ENCODE results near the gene NFKBIE. TPM values are rescaled to one million over a fixed set of nuclear protein-coding genes. Genes with fewer than 3 reads are reported as not detected.

NFKBIE gene
- polyA plus RNA-seq, 1 donor (not counting 4 experiments of a cell fraction or from before 2014, with no cell fraction given) = 7.3 TPM

DNA sequence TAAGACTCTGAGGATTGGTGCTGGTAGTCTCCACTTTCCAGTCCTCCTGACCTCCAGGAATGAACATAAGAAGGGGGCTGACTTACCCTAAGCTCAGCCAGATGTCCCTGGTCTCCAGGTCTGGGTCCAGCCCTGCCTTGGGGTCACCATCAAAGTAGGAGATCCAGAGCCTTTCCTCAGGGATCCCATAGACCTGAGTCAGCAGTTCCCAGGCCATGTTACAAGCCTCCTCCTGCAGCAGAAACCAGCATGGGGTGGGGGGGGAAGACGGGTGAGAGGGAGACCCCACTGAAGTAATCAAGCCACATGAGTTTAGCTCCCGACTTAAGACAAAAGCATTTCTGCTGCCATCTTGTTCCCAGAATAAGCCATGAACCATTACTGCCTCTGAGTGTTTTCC lies 46.0 kb upstream of the NFKBIE start:
- Histone ChIP-seq H4K20me1 (ENCODE audit: control insufficient read depth, extremely low read depth, insufficient read depth, low read length) (no peaks in the 10 kb centered on the region), H3K9me3 (ENCODE audit: control insufficient read depth, low read depth, low read length) (no peaks in the 10 kb centered on the region), H3K4me1 (ENCODE audit: control insufficient read depth, extremely low read depth, insufficient read depth, low read length) (peaks cover 19% of the 10 kb centered on the region), H3K9ac (ENCODE audit: control insufficient read depth, extremely low read depth, insufficient read depth, low read length) (no peak overlapping the region), H3K36me3 (ENCODE audit: control insufficient read depth in 2 of 2, extremely low read depth in 1 of 2, insufficient read depth in 2 of 2, low read length in 2 of 2) (peaks cover 16 to 27% of the 10 kb centered on the region in 2 experiments), H3K4me2 (ENCODE audit: control insufficient read depth, extremely low read depth, insufficient read depth, low read depth, low read length) (no peak overlapping the region), H3K79me2 (ENCODE audit: control insufficient read depth, insufficient read depth, low read length) (peaks cover 12% of the 10 kb centered on the region), H2AFZ (ENCODE audit: control insufficient read depth, low read length) (no peak overlapping the region), H3K27me3 (ENCODE audit: control insufficient read depth, extremely low read depth, insufficient read depth, low read length) (no peaks in the 10 kb centered on the region), H3K27ac (ENCODE audit: control insufficient read depth, insufficient read depth, low read length) (no peak overlapping the region), H3K4me3 (ENCODE audit: control insufficient read depth in 2 of 3, extremely low read depth in 1 of 3, insufficient read depth in 2 of 3, low read depth in 1 of 3, low read length in 3 of 3) (no peak overlapping the region), H3K9me1 (ENCODE audit: control insufficient read depth, extremely low read depth, insufficient read depth, low read length) (no peaks in the 10 kb centered on the region)
- no peak for TF ChIP-seq CTCF (optimal IDR thresholded peaks at IDR 0.05 in 1 of 3, IDR thresholded peaks at IDR 0.05 in 1 of 3, conservative IDR thresholded peaks at IDR 0.05 in 1 of 3; ENCODE audit: extremely low read depth in 1 of 3, insufficient read depth in 2 of 3, low read length in 3 of 3)
- TF ChIP-seq EZH2 (IDR thresholded peaks at IDR 0.05; ENCODE audit: low read length) = no peak
- DNase-seq (ENCODE audit: low read depth, low spot score) (no peak), FAIRE-seq (no peak)
- dilution Hi-C loops (cut with MboI; ENCODE audit: extremely low pct_ligation_motif_present, low sequenced_read_pairs) = no loop called here

- Histone ChIP-seq H3K4me1 (ENCODE audit: control insufficient read depth, extremely low read depth, insufficient read depth, low read length) (peaks cover 19% of the 10 kb centered on the region), H3K36me3 (ENCODE audit: control insufficient read depth in 2 of 2, extremely low read depth in 1 of 2, insufficient read depth in 2 of 2, low read length in 2 of 2) (peaks cover 18 to 32% of the 10 kb centered on the region in 2 experiments), H3K79me2 (ENCODE audit: control insufficient read depth, insufficient read depth, low read length) (peaks cover 12% of the 10 kb centered on the region), H2AFZ (ENCODE audit: control insufficient read depth, low read length) (no peak overlapping the region), H3K9me1 (ENCODE audit: control insufficient read depth, extremely low read depth, insufficient read depth, low read length) (no peaks in the 10 kb centered on the region), H3K4me2 (ENCODE audit: control insufficient read depth, extremely low read depth, insufficient read depth, low read depth, low read length) (no peak overlapping the region), H3K27me3 (ENCODE audit: control insufficient read depth, extremely low read depth, insufficient read depth, low read length) (no peaks in the 10 kb centered on the region), H4K20me1 (ENCODE audit: control insufficient read depth, extremely low read depth, insufficient read depth, low read length) (no peaks in the 10 kb centered on the region), H3K9ac (ENCODE audit: control insufficient read depth, extremely low read depth, insufficient read depth, low read length) (no peak overlapping the region), H3K27ac (ENCODE audit: control insufficient read depth, insufficient read depth, low read length) (no peak overlapping the region), H3K4me3 (ENCODE audit: control insufficient read depth in 2 of 3, extremely low read depth in 1 of 3, insufficient read depth in 2 of 3, low read depth in 1 of 3, low read length in 3 of 3) (no peak overlapping the region), H3K9me3 (ENCODE audit: control insufficient read depth, low read depth, low read length) (no peaks in the 10 kb centered on the region)
- FAIRE-seq (no peak), DNase-seq (ENCODE audit: low read depth, low spot score) (no peak)
- dilution Hi-C loops (cut with MboI; ENCODE audit: extremely low pct_ligation_motif_present, low sequenced_read_pairs) = no loop called here
- no peak for TF ChIP-seq EZH2 (IDR thresholded peaks at IDR 0.05; ENCODE audit: low read length)
- no peak for TF ChIP-seq CTCF (optimal IDR thresholded peaks at IDR 0.05 in 1 of 3, IDR thresholded peaks at IDR 0.05 in 1 of 3, conservative IDR thresholded peaks at IDR 0.05 in 1 of 3; ENCODE audit: extremely low read depth in 1 of 3, insufficient read depth in 2 of 3, low read length in 3 of 3)
Observed at GRCh38 chr6:44310241-44310640, 44.9 kb upstream of the NFKBIE start.
